Tibial artery (tissue), 4 donors: Measurements from ENCODE around the gene IMMP2L.

Experiments used
- DNase-seq, 2 donors: peaks; one replicate each; pipeline ENCODE4 v3.0.0-alpha.2; 2019
- H3K27ac ChIP-seq, 2 donors: fragments of 200-600 bp; sonication (generic) in 1 of 2; 1 replicate in 1 of 2; 2 replicates in 1 of 2; pipeline ENCODE4 v1.5.1; 2018 to 2019; ENCODE audit warnings: mild to moderate bottlenecking in 1 of 2
- H3K27me3 ChIP-seq, 2 donors: fragments of 200-600 bp; sonication (generic) in 1 of 2; one replicate each; pipeline versions ENCODE4 v1.5.1 to v1.6.0; 2016 to 2019
- H3K36me3 ChIP-seq, 3 donors: fragments of 200-600 bp; sonication (generic) in 2 of 3; one replicate each; pipeline ENCODE4 v1.5.1; 2016 to 2019; ENCODE audit warnings: mild to moderate bottlenecking in 2 of 3
- H3K4me1 ChIP-seq, 4 donors: fragments of 200-600 bp; sonication (generic) in 2 of 4; 1 replicate in 3 of 4; 2 replicates in 1 of 4; pipeline ENCODE4 v1.5.1; 2016 to 2019
- H3K4me3 ChIP-seq, 2 donors: fragments of 200-600 bp; sonication (generic) in 1 of 2; 1 replicate in 1 of 2; 2 replicates in 1 of 2; pipeline ENCODE4 v1.5.1; 2018 to 2019; ENCODE audit warnings: mild to moderate bottlenecking in 2 of 2
- H3K9me3 ChIP-seq, 3 donors: fragments of 200-600 bp; sonication (generic) in 1 of 3; one replicate each; pipeline ENCODE4 v1.5.1; 2016 to 2019
- CTCF ChIP-seq, 2 experiments: fragments of 200-600 bp in 1 of 2; fragments of 450-650 bp in 1 of 2; IDR thresholded peaks; one replicate each; pipeline ENCODE4 v1.5.1; 2017 to 2019; ENCODE audit warnings: antibody characterized with exemption in 2 of 2, mild to moderate bottlenecking in 1 of 2, moderate library complexity in 1 of 2
- intact Hi-C: fragments of 100-400 bp; cut with DNase I; formaldehyde crosslinking; loops from one replicate; pipeline ENCODE4 v1.15.0; 2023; ENCODE audit warnings: low total_unique reads

IMMP2L gene

GRCh38 chr7:111408724-111409123 is 153.6 kb downstream of the IMMP2L start:
- Histone ChIP-seq H3K4me1 (peaks cover 0 to 26% (median 1%) of the 10 kb centered on the region in 4 donors), H3K27me3 (no peaks in the 10 kb centered on the region), H3K36me3 (no peaks in the 10 kb centered on the region), H3K4me3 (no peak overlapping the region), H3K27ac (no peak overlapping the region), H3K9me3 (no peaks in the 10 kb centered on the region)
- DNase-seq, result no peak
- intact Hi-C loops, result no loop called here
- no peak for TF ChIP-seq CTCF (IDR thresholded peaks at IDR 0.05)

GRCh38 chr7:111407258-111407657 is 155.0 kb downstream of the IMMP2L start:
- intact Hi-C loops, result no loop called here
- no peak for TF ChIP-seq CTCF (IDR thresholded peaks at IDR 0.05)
- H3K4me3 ChIP-seq, result no peak overlapping the region
- no peaks in the 10 kb centered on the region for H3K27me3 ChIP-seq
- H3K36me3 ChIP-seq, result no peaks in the 10 kb centered on the region
- no peak overlapping the region for H3K27ac ChIP-seq
- peaks cover 0 to 23% (median 0%) of the 10 kb centered on the region in 4 donors for H3K4me1 ChIP-seq
- no peaks in the 10 kb centered on the region for H3K9me3 ChIP-seq
- no peak for DNase-seq

- no peak for TF ChIP-seq CTCF (IDR thresholded peaks at IDR 0.05)
- Histone ChIP-seq H3K4me1 (peaks cover 0 to 33% (median 1%) of the 10 kb centered on the region in 4 donors), H3K4me3 (no peak overlapping the region), H3K27me3 (no peaks in the 10 kb centered on the region), H3K36me3 (no peaks in the 10 kb centered on the region), H3K9me3 (no peaks in the 10 kb centered on the region), H3K27ac (no peak overlapping the region)
- intact Hi-C loops, result no loop called here
- DNase-seq, result no peak
These were observed 156.7 kb downstream of the IMMP2L start for GRCh38 chr7:111405621-111406020.

- Histone ChIP-seq H3K27ac (peak overlapping the region in 1 of 2 donors; percentile 46), H3K4me3 (no peak overlapping the region), H3K4me1 (peaks cover 0 to 27% (median 3%) of the 10 kb centered on the region in 4 donors), H3K27me3 (no peaks in the 10 kb centered on the region), H3K9me3 (no peaks in the 10 kb centered on the region), H3K36me3 (no peaks in the 10 kb centered on the region)
- intact Hi-C loops, result no loop called here
- no peak for DNase-seq
- no peak for TF ChIP-seq CTCF (IDR thresholded peaks at IDR 0.05)
These were observed 160.8 kb downstream of the IMMP2L start for GRCh38 chr7:111401516-111401915.

- H3K4me3 ChIP-seq, result no peak overlapping the region
- H3K27ac ChIP-seq, result no peak overlapping the region
- H3K4me1 ChIP-seq, result peaks cover 0 to 27% (median 3%) of the 10 kb centered on the region in 4 donors
- no peak for TF ChIP-seq CTCF (IDR thresholded peaks at IDR 0.05)
- H3K36me3 ChIP-seq, result no peaks in the 10 kb centered on the region
- intact Hi-C loops, result no loop called here
- no peaks in the 10 kb centered on the region for H3K27me3 ChIP-seq
- no peaks in the 10 kb centered on the region for H3K9me3 ChIP-seq
- DNase-seq, result no peak
These were observed 162.2 kb downstream of the IMMP2L start for GRCh38 chr7:111400088-111400487.

- H3K27me3 ChIP-seq, result no peaks in the 10 kb centered on the region
- no peak overlapping the region for H3K27ac ChIP-seq
- no peak for DNase-seq
- intact Hi-C loops, result no loop called here
- no peak overlapping the region for H3K4me3 ChIP-seq
- H3K4me1 ChIP-seq, result peaks cover 0 to 17% (median 4%) of the 10 kb centered on the region in 4 donors
- H3K36me3 ChIP-seq, result no peaks in the 10 kb centered on the region
- TF ChIP-seq CTCF (IDR thresholded peaks at IDR 0.05), result no peak
- no peaks in the 10 kb centered on the region for H3K9me3 ChIP-seq
These were observed 167.4 kb downstream of the IMMP2L start for GRCh38 chr7:111394891-111395290.
